Measurements from ENCODE around the gene IFITM2.
A peak's percentile ranks its signal among the peaks of the same experiment; 100 is the strongest.
"Not testable (repeated sequence)": the region's sequence is repeated elsewhere in the genome, so short reads cannot be mapped to it uniquely, and the experiment has no call there.

IFITM2 gene

DNA sequence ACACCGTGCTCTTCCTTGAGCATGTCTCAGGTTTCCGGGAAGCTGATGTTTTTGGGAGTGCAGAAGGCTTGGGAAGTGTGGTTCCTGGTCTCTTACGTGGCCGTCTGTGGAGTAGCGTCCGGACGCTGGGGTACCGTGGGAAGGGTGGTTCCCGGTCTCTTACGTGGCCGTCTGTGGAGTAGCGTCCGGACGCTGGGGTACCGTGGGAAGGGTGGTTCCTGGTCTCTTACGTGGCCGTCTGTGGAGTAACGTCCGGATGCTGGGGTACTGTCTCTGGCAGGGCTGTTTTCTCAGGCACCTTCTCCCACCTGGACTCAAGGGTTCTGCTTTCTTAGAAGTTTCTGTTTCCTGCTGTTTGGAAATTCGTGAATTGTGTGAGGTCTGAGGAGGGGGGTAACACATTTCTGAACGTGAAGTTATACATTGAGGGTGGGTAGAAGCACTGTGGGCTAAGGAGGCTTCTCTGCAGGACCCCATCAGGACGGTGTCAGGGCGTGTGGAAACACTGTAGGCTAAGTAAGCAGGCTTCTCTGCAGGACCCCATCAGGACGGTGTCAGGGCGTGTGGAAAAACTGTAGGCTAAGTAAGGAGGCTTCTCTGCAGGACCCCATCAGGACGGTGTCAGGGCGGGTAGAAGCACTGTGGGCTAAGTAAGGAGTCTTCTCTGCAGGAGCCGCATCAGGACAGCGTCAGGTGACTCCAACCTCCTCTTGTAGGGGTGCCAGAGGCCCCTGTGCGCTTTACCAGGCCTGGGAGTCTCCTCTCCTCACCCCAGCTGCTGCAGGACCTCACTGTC, 18.4 kb downstream of the IFITM2 start:
- DNase-seq (ENCODE audit: low read depth) = no peak

DNA sequence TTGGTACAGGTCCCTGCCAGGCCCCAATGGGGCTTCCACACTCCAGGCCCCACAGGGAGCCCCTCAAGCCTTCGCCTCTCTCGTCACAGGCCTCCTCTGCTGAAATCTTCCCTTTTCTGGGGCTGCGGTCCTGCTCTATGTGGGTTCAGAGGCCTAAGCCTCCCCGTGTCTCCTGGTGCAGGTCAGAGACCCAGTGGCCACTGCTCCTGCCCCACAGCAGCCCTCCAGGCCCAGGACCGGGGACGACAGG, 18.9 kb downstream of the IFITM2 start:
- no peak for DNase-seq (ENCODE audit: low read depth)

DNA sequence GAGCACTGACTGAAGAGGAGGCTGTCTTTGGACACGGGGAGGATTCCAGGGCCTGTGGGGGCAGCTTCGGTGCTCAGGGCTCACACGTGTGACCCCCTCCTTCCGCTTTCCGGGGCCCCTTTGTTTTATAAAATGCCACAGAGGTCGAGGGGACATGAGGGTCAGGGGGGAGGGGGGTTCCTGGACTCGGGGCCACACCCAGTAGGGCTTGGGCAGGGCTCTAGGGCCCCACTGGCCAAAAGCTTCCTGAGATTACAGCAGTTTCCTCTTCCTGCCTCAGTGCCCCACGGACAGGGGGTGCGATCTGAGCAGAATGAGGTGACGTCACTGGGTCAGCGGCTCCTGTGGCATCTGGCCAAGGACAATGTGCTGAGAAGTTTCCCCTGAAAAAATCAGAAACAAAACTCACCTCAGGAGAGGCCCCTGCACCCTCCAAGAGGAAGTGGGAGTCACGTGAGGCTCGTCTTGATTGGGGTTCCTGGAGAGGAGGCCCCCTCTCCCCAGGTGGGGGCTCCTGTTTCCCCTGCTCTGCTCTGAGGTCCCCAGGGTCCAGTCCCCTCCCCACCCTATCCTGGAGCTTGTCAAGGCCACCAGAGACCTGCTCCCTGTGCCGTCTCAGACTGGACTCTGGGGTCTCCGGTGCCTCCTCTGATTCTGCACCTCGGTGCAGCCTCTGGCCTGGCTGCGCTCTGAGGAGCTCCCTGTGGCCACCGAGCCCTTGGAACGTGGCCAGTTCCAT, 19.4 kb downstream of the IFITM2 start:
- DNase-seq (ENCODE audit: low read depth) = peak; percentile 49

DNA sequence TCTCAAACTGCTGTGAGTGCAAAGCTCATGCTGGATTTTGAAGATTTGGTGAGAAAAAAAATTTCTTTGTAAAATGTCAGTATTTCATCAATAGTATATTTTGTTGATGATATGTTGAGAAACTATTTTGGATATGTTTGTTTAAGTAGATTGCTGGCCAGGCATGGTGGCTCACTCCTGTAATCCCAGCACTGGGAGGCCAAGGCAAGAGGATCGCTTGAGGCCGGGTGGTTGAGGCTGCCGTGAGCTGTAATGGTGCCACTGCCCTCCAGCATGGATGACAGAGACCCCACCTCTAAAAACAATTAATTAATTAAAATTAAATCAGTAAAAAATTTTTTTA, 19.9 kb downstream of the IFITM2 start:
- DNase-seq (ENCODE audit: low read depth) = peak; percentile 33

DNA sequence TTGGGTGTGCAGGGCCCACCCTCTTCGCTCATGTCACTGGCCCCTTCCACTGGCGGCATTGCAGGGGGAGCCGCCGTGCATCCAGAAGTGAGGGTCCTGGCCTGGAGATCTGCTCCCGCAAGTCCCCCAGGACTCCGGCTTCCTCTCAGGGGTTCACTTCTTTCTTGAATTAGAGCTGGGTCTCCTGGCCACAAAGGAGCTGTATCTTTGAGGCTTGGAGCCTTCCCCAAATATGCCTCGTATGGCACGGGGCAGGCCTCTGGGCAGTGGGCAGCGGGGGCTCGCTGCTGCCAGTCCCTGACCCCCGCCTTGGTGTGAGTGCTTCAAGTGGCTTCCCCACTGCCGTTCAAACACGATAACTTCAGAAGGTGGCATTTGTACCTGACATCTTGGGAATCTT, 20.4 kb downstream of the IFITM2 start:
- DNase-seq (ENCODE audit: low read depth) = no peak

DNA sequence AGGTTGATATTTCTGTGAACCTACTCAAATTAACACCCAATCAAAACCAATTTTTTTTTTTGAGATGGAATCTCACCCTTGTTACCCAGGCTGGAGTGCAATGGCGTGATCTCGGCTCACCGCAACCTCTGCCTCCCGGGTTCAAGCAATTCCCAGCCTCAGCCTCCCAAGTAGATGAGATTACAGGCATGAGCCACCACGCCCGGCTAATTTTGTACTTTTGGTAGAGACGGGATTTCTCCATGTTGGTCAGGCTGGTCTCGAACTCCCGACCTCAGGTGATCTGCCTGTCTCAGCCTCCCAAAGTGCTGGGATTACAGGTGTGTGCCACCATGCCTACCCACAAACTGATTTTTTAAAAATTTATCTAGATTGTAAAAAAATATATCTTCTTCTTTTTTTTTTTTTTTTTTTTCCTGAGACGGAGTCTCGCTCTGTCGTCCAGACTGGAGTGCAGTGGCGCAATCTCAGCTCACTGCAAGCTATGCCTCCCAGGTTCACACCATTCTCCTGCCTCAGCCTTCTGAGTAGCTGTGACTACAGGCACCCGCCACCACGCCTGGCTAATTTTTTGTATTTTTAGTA, 21.0 kb downstream of the IFITM2 start:
- DNase-seq (ENCODE audit: low read depth) = not testable (repeated sequence)

DNA sequence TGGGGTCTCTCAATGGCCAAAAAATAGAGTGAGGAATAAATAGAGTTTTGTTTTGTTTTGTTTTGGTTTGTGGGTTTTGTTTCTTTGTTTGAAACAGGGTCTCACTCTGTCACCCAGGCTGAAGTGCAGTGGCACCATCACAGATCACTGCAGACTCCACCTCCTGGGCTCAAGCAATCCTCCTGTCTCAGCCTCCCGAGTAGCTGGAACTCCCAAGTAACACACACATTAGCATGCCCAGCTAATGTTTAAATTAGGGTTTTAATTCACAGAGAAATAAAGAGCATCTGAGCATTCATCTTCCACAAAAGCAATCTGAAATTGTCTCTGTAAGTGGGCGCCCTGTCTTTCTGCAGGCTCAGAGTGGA, 22.3 kb downstream of the IFITM2 start:
- DNase-seq (ENCODE audit: low read depth) = no peak

DNA sequence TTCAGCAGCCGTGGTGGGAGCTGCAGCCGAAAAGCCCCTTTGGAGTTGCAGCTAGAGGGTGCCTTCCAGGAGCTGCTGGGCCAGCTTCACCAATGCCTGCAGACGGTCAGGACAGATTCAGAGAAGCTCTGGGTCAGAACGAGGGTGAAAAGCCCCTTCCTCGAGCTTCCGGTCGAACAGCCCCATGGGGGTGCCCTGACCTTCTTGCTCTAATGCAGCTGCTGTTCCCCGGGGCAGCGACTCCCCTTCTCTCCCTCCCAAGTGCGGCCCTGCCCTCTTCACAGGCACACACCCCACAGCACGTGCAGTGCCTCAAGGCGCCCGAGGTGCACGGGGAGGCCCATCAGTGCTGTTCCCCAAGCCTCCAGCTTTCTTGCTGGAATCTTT, 22.7 kb downstream of the IFITM2 start:
- DNase-seq (ENCODE audit: low read depth) = no peak

DNA sequence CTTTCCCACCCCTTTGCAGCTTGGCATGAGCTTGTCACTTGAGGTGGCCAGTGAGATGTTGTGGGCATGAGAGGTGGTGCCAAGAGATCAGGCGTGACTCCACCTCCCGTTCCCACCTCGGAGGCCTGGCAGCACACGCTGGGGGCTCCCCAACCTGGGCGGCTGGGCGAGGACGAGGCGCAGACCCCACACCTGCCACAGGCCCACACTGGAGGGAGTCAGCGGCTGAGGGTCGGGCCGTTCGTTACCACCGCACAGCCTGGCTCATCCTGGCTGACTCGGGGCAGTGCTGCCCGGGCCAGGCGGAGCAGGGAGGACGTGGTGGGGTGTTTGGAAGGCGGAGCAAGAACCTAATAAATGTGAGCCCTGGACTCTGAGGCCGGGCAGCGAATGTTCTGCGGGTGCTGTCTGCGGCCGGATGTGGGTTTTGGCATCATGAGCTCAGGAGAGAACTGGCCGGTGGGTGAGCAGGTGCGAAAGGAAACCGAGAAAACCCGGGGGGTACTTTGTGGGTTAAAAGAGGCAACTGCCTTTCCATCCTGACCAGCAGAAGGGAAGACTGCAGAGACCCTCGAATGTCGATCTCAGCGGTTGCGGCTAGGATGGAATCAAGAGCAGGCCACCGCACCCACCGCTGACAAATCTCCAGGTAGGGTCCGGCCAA, 23.2 kb downstream of the IFITM2 start:
- no peak for DNase-seq (ENCODE audit: low read depth)

DNA sequence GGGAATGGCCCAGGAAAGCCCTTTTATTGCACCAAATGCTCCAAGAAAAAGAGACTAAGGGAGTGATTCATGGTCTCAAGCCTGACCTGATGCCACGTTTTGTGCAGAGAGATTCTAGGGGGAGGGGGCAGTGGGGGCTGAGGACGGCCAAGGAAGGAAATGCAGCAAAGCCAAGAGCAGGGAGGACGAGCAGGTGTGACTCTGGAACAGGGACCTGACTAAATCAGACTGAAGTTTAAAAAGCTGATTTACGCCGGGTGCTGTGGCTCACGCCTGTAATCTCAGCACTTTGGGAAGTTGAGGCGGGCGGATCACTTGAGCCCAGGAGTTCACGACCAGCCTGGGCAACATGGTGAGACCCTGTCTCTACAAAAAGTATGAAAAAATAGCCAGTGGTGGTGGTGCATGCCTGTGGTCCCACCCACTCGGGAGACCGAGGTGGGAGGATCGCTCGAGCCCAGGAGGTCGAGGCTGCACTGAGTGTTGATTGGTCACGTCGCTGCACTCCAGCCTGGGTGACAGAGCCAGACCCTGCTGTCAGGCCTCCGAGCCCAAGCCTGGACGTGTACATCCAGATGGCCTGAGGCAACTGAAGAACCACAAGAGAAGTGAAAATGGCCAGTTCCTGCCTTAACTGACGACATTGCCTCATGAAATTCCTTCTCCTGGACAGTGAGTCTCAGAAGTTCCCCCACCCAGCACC, 23.9 kb downstream of the IFITM2 start:
- DNase-seq (ENCODE audit: low read depth) = no peak

DNA sequence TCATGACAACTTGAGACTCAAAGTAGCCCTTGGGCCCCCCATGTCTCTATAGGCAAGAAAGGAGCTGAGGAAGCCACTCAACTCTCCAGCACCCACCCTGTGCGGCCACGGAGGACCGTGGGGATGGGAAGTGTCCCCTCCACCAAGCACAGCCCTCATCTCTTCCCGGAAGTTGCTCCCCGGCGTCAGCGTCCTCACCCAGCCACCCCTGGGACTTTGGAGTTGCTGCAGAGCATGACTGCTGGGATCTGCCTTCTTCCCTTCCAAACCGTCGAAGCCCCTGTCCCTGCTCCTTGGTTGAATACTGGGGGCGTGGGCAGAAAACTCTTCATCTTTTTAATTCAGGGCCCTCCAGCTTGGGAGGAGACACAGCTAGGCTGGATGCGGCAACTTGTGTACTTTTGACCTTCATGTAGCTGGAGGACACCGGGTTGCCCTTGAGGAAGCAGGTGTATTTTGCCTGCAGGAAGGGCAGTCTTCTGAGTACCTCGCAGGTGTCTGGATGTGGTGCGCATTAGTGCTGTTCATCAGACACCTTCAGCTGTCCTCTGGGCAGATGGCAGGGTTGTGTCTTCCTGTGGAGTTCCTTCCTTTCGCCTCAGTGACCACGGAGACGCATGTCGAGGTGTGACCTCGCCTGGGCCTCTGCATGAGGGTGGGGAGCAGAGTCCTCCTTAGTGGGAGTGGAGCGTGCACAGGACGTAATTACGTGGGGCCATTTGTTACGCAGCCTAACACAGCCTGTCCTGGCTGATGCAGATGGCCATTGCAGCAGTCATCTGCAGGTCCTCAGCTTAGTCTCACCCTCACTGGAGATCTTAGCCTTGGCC, 25.2 kb downstream of the IFITM2 start:
- no peak for DNase-seq (ENCODE audit: low read depth)

DNA sequence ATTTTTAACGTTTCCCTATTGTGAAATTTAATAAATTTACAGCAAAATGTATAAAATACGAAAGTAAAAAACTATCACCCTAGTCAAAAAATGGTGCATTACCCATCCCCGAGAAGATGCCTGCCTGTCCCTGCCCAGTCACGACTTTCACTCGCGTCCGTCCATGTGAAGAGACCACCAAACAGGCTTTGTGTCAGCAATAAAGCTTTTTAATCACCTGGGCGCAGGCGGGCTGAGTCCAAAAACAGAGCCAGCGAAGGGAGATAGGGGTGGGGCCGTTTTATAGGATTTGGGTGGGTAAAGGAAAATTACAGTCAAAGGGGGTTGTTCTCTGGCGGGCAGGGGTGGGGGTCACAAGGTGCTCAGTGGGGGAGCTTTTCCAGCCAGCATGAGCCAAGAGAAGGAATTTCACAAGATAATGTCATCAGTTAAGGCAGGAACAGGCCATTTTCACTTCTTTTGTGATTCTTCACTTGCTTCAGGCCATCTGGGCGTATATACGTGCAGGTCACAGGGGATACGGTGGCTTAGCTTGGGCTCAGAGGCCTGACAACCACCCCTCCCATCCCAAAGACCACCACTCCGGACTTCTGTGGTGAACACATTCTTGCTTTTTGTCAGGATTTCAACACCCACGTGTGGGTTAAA, 26.1 kb downstream of the IFITM2 start:
- DNase-seq (ENCODE audit: low read depth) = not testable (repeated sequence)

DNA sequence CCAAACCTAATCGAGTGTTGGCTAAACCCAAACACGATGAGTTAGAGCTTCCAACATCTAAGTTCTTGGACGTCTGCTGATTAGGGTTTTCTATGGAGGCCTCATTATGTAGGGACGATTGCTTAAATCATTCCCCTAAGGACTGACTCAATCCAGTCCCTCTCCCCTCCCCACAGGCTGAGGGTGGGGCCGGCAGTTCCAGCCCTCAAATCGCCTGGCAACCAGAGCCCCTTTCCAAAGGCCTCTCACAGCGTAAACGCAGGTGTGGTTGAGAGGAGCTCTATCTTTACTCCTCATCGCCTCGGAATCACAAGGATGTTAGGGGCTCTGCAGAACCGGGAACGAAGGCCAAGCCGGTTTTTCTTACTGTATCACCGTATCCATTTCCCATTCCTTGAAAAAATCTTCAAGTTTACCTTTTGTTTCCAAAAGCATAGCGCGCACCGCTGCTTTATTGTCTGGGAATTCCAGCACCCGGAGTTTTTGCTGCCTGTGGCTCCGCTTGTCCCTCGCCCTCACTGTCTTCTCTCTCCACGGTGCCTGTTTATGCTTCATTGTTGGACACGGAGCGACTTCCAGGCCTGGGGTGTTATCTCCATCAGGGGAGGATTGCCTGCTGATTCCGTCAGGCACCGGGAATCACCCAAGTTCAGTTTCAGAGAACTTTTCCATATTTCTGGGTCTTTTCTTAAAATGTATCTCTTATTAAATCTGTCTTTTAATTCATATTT, 26.8 kb downstream of the IFITM2 start:
- DNase-seq (ENCODE audit: low read depth) = no peak

DNA sequence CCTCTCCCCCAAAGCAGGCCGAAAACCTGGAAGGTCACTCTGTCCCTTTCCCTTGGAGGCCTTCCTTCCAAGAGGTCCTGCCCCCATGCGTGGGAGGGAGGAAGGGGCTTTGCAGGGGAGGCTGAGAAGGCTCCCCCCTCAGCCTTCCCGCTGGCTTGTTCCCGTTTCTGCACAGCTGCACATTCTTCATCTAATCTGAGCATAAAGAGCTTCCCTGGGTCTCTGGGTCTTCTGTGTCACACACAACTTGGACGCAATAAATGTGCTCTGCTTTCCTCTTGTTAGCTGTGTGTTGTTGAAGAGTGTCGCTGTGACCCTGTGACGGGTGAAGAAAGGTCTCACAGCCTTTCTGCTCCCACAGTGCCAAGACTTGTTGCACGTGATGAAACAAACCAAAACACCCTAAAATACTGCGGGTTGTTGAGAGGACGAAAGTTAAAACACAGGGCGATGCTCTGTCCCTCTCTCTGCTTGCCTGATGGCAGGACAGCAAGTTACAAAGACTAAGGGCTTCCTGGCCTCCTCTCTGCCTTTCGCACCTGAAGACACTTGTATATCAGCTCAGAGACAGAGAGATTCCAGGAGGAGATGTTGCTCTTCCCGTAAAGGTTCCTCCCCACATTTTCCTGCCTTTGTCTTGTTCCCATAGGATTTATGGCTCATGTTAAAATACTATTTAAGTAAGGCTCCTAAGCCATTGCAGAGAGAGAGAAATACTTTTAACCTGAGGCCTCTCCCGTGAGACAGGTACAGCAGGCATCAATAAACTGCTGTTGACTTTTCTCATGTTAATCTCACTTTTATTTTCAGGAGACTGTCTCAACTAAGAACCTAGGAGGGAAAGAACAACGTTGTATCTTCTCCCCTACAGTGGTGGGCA, 28.4 kb downstream of the IFITM2 start:
- peak; percentile 46 for DNase-seq (ENCODE audit: low read depth)

DNA sequence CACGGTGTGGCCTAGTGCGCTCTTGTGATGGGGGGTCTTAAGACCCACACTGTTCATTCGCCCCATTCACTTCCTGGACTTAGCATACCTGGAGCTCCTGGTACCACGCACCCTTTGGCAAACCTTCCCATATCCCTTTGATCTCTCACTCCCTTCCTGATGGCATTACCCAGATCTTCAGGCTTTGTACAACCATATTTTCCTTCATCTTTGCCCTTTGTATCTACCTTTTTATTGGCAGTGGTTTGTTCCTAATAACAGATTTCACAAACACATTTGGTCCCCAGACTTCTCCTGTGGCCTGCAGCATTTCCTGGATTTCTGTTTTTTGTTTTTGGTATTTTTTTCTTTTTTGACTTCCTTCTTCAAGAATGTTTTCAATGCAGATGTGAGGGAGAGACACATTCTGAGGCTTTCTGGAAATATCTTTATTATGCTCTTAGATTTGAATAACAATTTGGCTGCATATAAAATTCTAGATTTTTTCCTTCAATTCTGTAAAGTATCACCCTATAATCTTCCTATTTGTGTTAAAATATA, 29.1 kb downstream of the IFITM2 start:
- no peak for DNase-seq (ENCODE audit: low read depth)

DNA sequence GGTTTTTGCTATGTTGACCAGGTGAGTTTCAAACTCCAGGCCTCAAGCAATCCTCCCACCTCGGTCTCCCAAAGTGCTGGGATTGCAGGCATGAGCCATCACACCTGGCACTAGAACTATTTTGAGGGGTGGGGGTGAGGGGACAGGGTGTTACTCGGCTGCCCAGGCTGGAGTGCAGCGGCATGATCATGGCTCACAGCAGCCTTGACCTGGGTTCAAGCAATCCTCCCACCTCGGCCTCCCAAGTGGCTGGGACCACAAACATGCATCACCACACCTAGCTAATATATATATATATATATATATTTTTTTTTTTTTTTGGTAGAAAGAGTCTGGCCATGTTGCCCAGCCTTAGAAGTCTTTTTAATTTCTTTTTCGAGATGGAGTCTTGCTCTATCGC, 30.1 kb downstream of the IFITM2 start:
- no peak for DNase-seq (ENCODE audit: low read depth)

DNA sequence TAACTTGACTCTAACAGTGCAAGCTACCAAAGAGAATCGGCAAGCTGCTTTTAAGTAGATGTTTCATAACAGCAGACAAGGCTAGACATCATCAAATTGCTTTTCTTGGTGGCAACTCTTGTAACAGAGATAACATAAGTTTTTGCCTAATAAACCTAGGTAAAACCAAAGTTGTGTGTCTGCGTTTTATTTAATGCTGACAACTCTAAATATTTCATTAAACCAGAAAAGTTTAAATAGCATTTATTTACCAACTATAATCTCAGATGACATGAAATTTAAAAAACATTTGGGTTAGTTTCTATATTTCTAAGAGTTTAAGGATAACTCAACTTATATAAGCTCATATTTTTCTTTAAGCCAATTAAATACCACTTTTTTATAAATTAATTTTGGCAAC, 32.3 kb downstream of the IFITM2 start:
- no peak for DNase-seq (ENCODE audit: low read depth)

DNA sequence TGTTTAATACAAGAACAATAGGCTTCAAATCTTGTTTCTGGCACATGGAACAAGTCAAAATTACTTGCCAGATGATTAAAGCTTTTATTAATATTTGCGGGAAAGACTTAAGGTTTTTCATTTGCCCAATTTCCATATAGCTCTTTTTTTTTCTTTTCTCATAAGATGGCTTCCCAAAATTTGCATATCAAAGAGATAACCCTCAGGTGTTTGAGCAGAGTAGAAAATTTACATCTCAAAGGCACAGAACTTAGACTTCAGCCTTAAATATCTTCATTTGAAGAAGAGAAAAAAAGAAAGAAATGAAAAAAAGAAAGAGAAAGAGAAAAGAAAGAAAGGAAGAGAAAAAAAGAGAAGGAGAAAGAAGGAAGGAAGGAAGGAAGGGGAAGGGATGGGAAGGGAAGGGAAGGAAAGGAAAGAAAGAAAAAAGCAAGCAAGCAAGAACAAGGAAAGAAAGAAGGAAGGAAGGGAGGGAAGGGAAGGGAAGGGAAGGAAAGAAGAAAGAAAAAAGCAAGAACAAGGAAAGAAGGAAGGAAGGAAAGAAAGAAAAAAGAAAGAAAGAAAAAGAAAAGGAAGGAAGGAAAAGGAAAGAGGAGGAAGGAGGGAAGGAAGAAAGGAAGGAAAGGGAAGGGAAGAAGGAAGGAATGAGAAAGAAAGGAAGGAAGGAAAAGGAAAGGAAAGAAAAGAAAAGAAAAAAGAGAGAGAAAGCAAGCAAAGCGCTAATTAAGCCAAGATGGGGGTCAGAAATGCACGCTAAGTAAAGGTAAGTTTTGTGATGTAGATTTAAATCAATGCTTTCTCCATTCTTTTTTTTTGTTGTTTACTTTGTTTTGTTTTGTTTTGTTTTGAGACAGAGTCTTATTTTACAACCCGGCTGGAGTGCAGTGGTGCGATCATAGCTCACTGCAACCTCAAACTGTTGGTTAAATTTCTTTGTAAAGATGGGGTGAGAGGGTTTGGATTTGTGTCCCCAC, 33.2 kb downstream of the IFITM2 start:
- DNase-seq (ENCODE audit: low read depth) = no peak
